NB4 (cell line): ENCODE measurements around the gene ADAMTSL3.

ENCODE experiments used
- CTCF ChIP-seq: IDR thresholded peaks from one replicate; pipeline ENCODE4 v1.5.1; 2012; ENCODE audit warnings: low read depth, low read length
- MAX ChIP-seq: IDR thresholded peaks from 2 replicates; pipeline ENCODE4 v1.6.1; 2011; ENCODE audit warnings: low read depth, low read length
- MYC ChIP-seq: IDR thresholded peaks from 2 replicates; pipeline ENCODE4 v1.6.1; 2011; ENCODE audit warnings: low read depth, low read length
- POLR2A ChIP-seq: IDR thresholded peaks from 2 replicates; pipeline ENCODE4 v1.6.1; 2011; ENCODE audit warnings: mild to moderate bottlenecking; ENCODE audit not compliant: insufficient read length; ENCODE audit errors: extremely low read depth

GRCh38 chr15:84035399-84035766, 381.5 kb downstream of the ADAMTSL3 start:
- TF ChIP-seq CTCF (peak; percentile 42), POLR2A (no peak), MAX (no peak), MYC (no peak)
